Measurements from ENCODE around the gene EIF4G2. TPM values are rescaled to one million over a fixed set of nuclear protein-coding genes. Genes with fewer than 3 reads are reported as not detected.
A peak's percentile ranks its signal among the peaks of the same experiment; 100 is the strongest.

EIF4G2 gene
- total and polyA plus RNA-seq, 2 of the 8 experiments (the other 6 are each of a cell fraction or from before 2014, with no cell fraction given), result 438 to 964 TPM

GRCh38 chr11:10770626-10771254, 38.0 kb downstream of the EIF4G2 start:
- Histone ChIP-seq H3K79me2 (ENCODE audit: control insufficient read depth in 1 of 2, insufficient read depth in 2 of 2, low read length in 2 of 2) (no peaks in the 10 kb centered on the region), H3K27me3 (replicated peaks in 1 of 4; ENCODE audit: control insufficient read depth in 3 of 4, extremely low read depth in 1 of 4, insufficient read depth in 3 of 4, low read length in 3 of 4) (no peaks in the 10 kb centered on the region), H2BK5ac (ENCODE audit: low read depth, low read length) (no peak overlapping the region), H3K79me1 (ENCODE audit: low read depth, low read length) (no peaks in the 10 kb centered on the region), H2AFZ (ENCODE audit: low read length) (no peak overlapping the region), H2BK12ac (ENCODE audit: low read depth, low read length) (no peak overlapping the region), H2BK20ac (ENCODE audit: low read length) (no peak overlapping the region), H4K8ac (ENCODE audit: extremely low read depth, insufficient read depth, low read length) (no peak overlapping the region), H3K56ac (replicated peaks; ENCODE audit: insufficient read length, low read depth, low read length) (no peak overlapping the region), H3K9ac (replicated peaks in 1 of 4; ENCODE audit: extremely low read depth in 1 of 4, low read depth in 3 of 4, low read length in 3 of 4) (no peak overlapping the region), H2BK15ac (ENCODE audit: low read length) (no peak overlapping the region), H3K9me3 (ENCODE audit: insufficient read depth in 2 of 2, low read depth in 1 of 2, low read length in 1 of 2) (no peaks in the 10 kb centered on the region), H4K91ac (replicated peaks; ENCODE audit: insufficient read length, low read length) (no peak overlapping the region), H2BK120ac (replicated peaks; ENCODE audit: low read depth, low read length) (no peak overlapping the region), H3K23ac (ENCODE audit: insufficient read length) (no peak overlapping the region), H3K36me3 (ENCODE audit: control insufficient read depth in 2 of 4, insufficient read depth in 4 of 4, low read length in 3 of 4) (peaks cover 6 to 63% (median 30%) of the 10 kb centered on the region in 4 experiments), H4K20me1 (replicated peaks in 1 of 2; ENCODE audit: control insufficient read depth in 1 of 2, insufficient read depth in 2 of 2, low read length in 2 of 2) (peaks cover 0 to 2% of the 10 kb centered on the region in 2 experiments), H3K4me3 (ENCODE audit: extremely low read depth in 1 of 4, insufficient read depth in 2 of 4, low read depth in 3 of 4, low read length in 4 of 4) (no peak overlapping the region), H3K23me2 (ENCODE audit: low read depth, low read length) (no peaks in the 10 kb centered on the region), H3K27ac (ENCODE audit: low read depth, low read length) (no peak overlapping the region), H3K14ac (ENCODE audit: insufficient read length) (no peak overlapping the region), H3K4ac (replicated peaks; ENCODE audit: insufficient read length, low read depth, low read length) (no peak overlapping the region), H2AK5ac (ENCODE audit: low read depth, low read length) (no peak overlapping the region), H3K4me1 (replicated peaks in 1 of 4; ENCODE audit: control insufficient read depth in 3 of 4, insufficient read depth in 4 of 4, low read length in 3 of 4) (peaks cover 0 to 6% (median 0%) of the 10 kb centered on the region in 4 experiments; a peak in 1 of 7 replicates), H3K4me2 (ENCODE audit: insufficient read depth in 1 of 2, low read depth in 2 of 2, low read length in 2 of 2) (no peak overlapping the region), H3K18ac (ENCODE audit: extremely low read depth, low read length) (no peak overlapping the region), H4K5ac (ENCODE audit: insufficient read length, low read depth, low read length) (no peak overlapping the region)
- POLR2A ChIA-PET (ENCODE audit: partially characterized antibody), result interaction anchor here (0.8 to 2.2 kb wide), 5 partner anchors 16 to 38 kb away, joined by 3 to 14 read pairs (median 4); partner anchors contain the start of gene EIF4G2
- FAIRE-seq (peak; percentile 88), DNase-seq (ENCODE audit: low read depth in 1 of 2, low spot score in 2 of 2) (peak in 1 of 2 experiments; percentile 61)
- CTCF ChIA-PET (ENCODE audit: partially characterized antibody), result interaction anchor here (0.9 to 4.9 kb wide), 13 partner anchors 9 to 364 kb away, joined by 3 to 64 read pairs (median 4); no protein-coding TSS in a partner anchor
- 70% methylated on average over 2 of the region's 2 CpGs; no CpG with 5 or more reads in 1 of the 2 experiments for WGBS, 2 experiments (ENCODE audit: extremely low coverage in 1 of 2, insufficient coverage in 1 of 2, insufficient read length in 1 of 2, insufficient replicate concordance in 2 of 2, low coverage in 1 of 2, low lambda C conversion rate in 2 of 2, missing lambda C conversion rate in 1 of 2)
- no peak for TF ChIP-seq TAF7 (optimal IDR thresholded peaks at IDR 0.05; ENCODE audit: borderline replicate concordance, low read depth, low read length)
- TF ChIP-seq SP2 (IDR thresholded peaks at IDR 0.05; ENCODE audit: low read length), result no peak
- TF ChIP-seq RAD21 (IDR thresholded peaks at IDR 0.05 in 1 of 2, conservative IDR thresholded peaks at IDR 0.05 in 1 of 2; ENCODE audit: low read depth in 2 of 2, low read length in 2 of 2), result peak; percentile 48 to 59
- TF ChIP-seq NRF1 (IDR thresholded peaks at IDR 0.05; ENCODE audit: low read depth, low read length), result no peak
- TF ChIP-seq, protein P1, sequence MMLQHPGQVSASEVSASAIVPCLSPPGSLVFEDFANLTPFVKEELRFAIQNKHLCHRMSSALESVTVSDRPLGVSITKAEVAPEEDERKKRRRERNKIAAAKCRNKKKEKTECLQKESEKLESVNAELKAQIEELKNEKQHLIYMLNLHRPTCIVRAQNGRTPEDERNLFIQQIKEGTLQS (IDR thresholded peaks at IDR 0.05; ENCODE audit: insufficient read depth, low read depth, low read length), result no peak
- TF ChIP-seq FOSL1 (IDR thresholded peaks at IDR 0.05; ENCODE audit: insufficient read depth, low read depth, low read length), result no peak
- TF ChIP-seq MAFK (IDR thresholded peaks at IDR 0.05; ENCODE audit: low read depth, low read length), result no peak
- TF ChIP-seq ZNF274 (IDR thresholded peaks at IDR 0.05; ENCODE audit: borderline replicate concordance, extremely low read depth, low read length), result no peak
- no peak for TF ChIP-seq ASH2L (IDR thresholded peaks at IDR 0.05; ENCODE audit: low read length)

Data from H1 (cell line).